Keratinocyte (primary cell): ENCODE measurements around the gene CMSS1. TPM values are rescaled to one million over a fixed set of nuclear protein-coding genes. Genes with fewer than 3 reads are reported as not detected.

Experiments
- DNase-seq: peaks from one replicate; pipeline ENCODE4 v3.0.0-alpha.2; 2011; ENCODE audit warnings: low read depth, missing footprints, low spot score
- FAIRE-seq: peaks from 2 replicates; lab custom pipeline; 2011; peaks lifted over from hg19 to GRCh38; lab: Jason Lieb, UNC
- H2AFZ ChIP-seq: 2 replicates; pipeline ENCODE4 v1.6.0; 2012; ENCODE audit warnings: low read length, control low read depth, inconsistent platforms; ENCODE audit not compliant: control insufficient read depth
- H3K27ac ChIP-seq: 2 replicates; pipeline ENCODE4 v1.5.1; 2011; ENCODE audit warnings: low read length; ENCODE audit not compliant: control insufficient read depth, insufficient read depth
- H3K27me3 ChIP-seq: 3 replicates; pipeline ENCODE4 v1.6.0; 2011; ENCODE audit warnings: low read length; ENCODE audit not compliant: control insufficient read depth, insufficient read depth; ENCODE audit errors: extremely low read depth
- H3K36me3 ChIP-seq, 2 experiments: 2 replicates in 1 of 2; 3 replicates in 1 of 2; pipeline ENCODE4 v1.5.1; 2011; ENCODE audit warnings: low read length in 2 of 2, mild to moderate bottlenecking in 1 of 2; ENCODE audit not compliant: control insufficient read depth in 2 of 2, insufficient read depth in 2 of 2; ENCODE audit errors: extremely low read depth in 1 of 2
- H3K4me1 ChIP-seq: 3 replicates; pipeline ENCODE4 v1.5.1; 2011; ENCODE audit warnings: low read length; ENCODE audit not compliant: control insufficient read depth, insufficient read depth; ENCODE audit errors: extremely low read depth
- H3K4me2 ChIP-seq: 3 replicates; pipeline ENCODE4 v1.6.0; 2011; ENCODE audit warnings: low read depth, low read length; ENCODE audit not compliant: control insufficient read depth, insufficient read depth; ENCODE audit errors: extremely low read depth
- H3K4me3 ChIP-seq, 3 experiments: fragments of 200-600 bp in 1 of 3; sonication (generic) in 1 of 3; 2 replicates in 2 of 3; 3 replicates in 1 of 3; pipeline ENCODE4 v1.5.1; 2011 to 2016; ENCODE audit warnings: low read length in 3 of 3, mild to moderate bottlenecking in 3 of 3, control low read depth in 2 of 3, inconsistent platforms in 1 of 3, low read depth in 1 of 3, mixed read lengths in 1 of 3, mixed run types in 1 of 3, moderate library complexity in 1 of 3; ENCODE audit not compliant: control insufficient read depth in 2 of 3, insufficient read depth in 2 of 3; ENCODE audit errors: extremely low read depth in 1 of 3
- H3K79me2 ChIP-seq: 2 replicates; pipeline ENCODE4 v1.6.0; 2012; ENCODE audit warnings: low read length; ENCODE audit not compliant: control insufficient read depth, insufficient read depth
- H3K9ac ChIP-seq: 3 replicates; pipeline ENCODE4 v1.6.0; 2011; ENCODE audit warnings: low read length; ENCODE audit not compliant: control insufficient read depth, insufficient read depth; ENCODE audit errors: extremely low read depth
- H3K9me1 ChIP-seq: 3 replicates; pipeline ENCODE4 v1.6.0; 2011; ENCODE audit warnings: low read length; ENCODE audit not compliant: control insufficient read depth, insufficient read depth; ENCODE audit errors: extremely low read depth
- H3K9me3 ChIP-seq: 2 replicates; pipeline ENCODE4 v1.5.1; 2012; ENCODE audit warnings: low read depth, low read length; ENCODE audit not compliant: control insufficient read depth
- H4K20me1 ChIP-seq: 3 replicates; pipeline ENCODE4 v1.6.0; 2011; ENCODE audit warnings: low read length; ENCODE audit not compliant: control insufficient read depth, insufficient read depth; ENCODE audit errors: extremely low read depth
- CTCF ChIP-seq, 3 experiments: IDR thresholded peaks in 1 of 3; conservative IDR thresholded peaks in 1 of 3; optimal IDR thresholded peaks in 1 of 3; 2 replicates in 2 of 3; 3 replicates in 1 of 3; pipeline versions ENCODE3 to v1.5.1; 2011; ENCODE audit warnings: low read length in 3 of 3, mild to moderate bottlenecking in 3 of 3, moderate library complexity in 2 of 3, control low read depth in 1 of 3, inconsistent platforms in 1 of 3; ENCODE audit not compliant: insufficient read depth in 2 of 3; ENCODE audit errors: extremely low read depth in 1 of 3
- EZH2 ChIP-seq: IDR thresholded peaks from one replicate; pipeline ENCODE4 v1.6.1; 2012; ENCODE audit warnings: inconsistent platforms, mild to moderate bottlenecking, low read length, moderate library complexity
- dilution Hi-C: fragments of 300-500 bp; cut with MboI; formaldehyde crosslinking; loops from one replicate; pipeline ENCODE4 v1.7.0; 2020; ENCODE audit warnings: low sequenced_read_pairs; ENCODE audit not compliant: extremely low pct_ligation_motif_present
- polyA plus RNA-seq, 5 experiments: library from polyadenylated mRNA; depleted of rRNA in 3 of 5; stranded (reverse) in 3 of 5; stranded (forward) in 1 of 5; unstranded in 1 of 5; fragments of >200 nt; gene quantifications; 1 replicate in 1 of 5; 2 replicates in 3 of 5; 3 replicates in 1 of 5; pipeline versions ENCODE4 v1.2.1 to v1.2.3, GENCODE V29; 2011 to 2012; ENCODE audit warnings: missing spikeins in 2 of 5, low read depth in 1 of 5, low replicate concordance in 1 of 5

The CMSS1 gene
- polyA plus RNA-seq, 1 donor (not counting 4 experiments of a cell fraction or from before 2014, with no cell fraction given): 37.2 TPM

- no peak overlapping the region for H3K4me3 ChIP-seq
- TF ChIP-seq EZH2 (no peak), CTCF (optimal IDR thresholded peaks at IDR 0.05 in 1 of 3, IDR thresholded peaks at IDR 0.05 in 1 of 3, conservative IDR thresholded peaks at IDR 0.05 in 1 of 3; ENCODE audit: extremely low read depth in 1 of 3, insufficient read depth in 2 of 3, low read length in 3 of 3) (no peak)
- H3K9me3 ChIP-seq: no peaks in the 10 kb centered on the region
- DNase-seq (no peak), FAIRE-seq (peak; percentile 74)
- H4K20me1 ChIP-seq: no peaks in the 10 kb centered on the region
- no peaks in the 10 kb centered on the region for H3K27me3 ChIP-seq
- H3K9ac ChIP-seq: no peak overlapping the region
- dilution Hi-C loops: no loop called here
- no peaks in the 10 kb centered on the region for H3K9me1 ChIP-seq
- peaks cover 18% of the 10 kb centered on the region for H3K4me1 ChIP-seq
- H3K4me2 ChIP-seq: peak overlapping the region; percentile 1
- no peak overlapping the region for H2AFZ ChIP-seq
- no peak overlapping the region for H3K27ac ChIP-seq
- no peaks in the 10 kb centered on the region for H3K36me3 ChIP-seq
- peaks cover 24% of the 10 kb centered on the region for H3K79me2 ChIP-seq
Observed at GRCh38 chr3:99878005-99878404, 60.3 kb downstream of the CMSS1 start.

GRCh38 chr3:99879275-99879674 lies 61.6 kb downstream of the CMSS1 start:
- Histone ChIP-seq H3K27ac (no peak overlapping the region), H3K9me3 (no peaks in the 10 kb centered on the region)

More at GRCh38 chr3:99879275-99879674, 61.6 kb downstream of the CMSS1 start:
- H3K27me3 ChIP-seq: no peaks in the 10 kb centered on the region
- no peaks in the 10 kb centered on the region for H4K20me1 ChIP-seq
- DNase-seq: no peak
- no peak for TF ChIP-seq CTCF (optimal IDR thresholded peaks at IDR 0.05 in 1 of 3, IDR thresholded peaks at IDR 0.05 in 1 of 3, conservative IDR thresholded peaks at IDR 0.05 in 1 of 3; ENCODE audit: extremely low read depth in 1 of 3, insufficient read depth in 2 of 3, low read length in 3 of 3)
- no peak for TF ChIP-seq EZH2
- H3K36me3 ChIP-seq: no peaks in the 10 kb centered on the region
- peaks cover 12% of the 10 kb centered on the region for H3K4me1 ChIP-seq
- no peak for FAIRE-seq
- peaks cover 13% of the 10 kb centered on the region for H3K79me2 ChIP-seq
- dilution Hi-C loops: no loop called here
- H2AFZ ChIP-seq: no peak overlapping the region
- no peak overlapping the region for H3K4me3 ChIP-seq
- no peaks in the 10 kb centered on the region for H3K9me1 ChIP-seq
- H3K4me2 ChIP-seq: no peak overlapping the region
- no peak overlapping the region for H3K9ac ChIP-seq
